ENCODE measurements around the gene PYY.

DNA sequence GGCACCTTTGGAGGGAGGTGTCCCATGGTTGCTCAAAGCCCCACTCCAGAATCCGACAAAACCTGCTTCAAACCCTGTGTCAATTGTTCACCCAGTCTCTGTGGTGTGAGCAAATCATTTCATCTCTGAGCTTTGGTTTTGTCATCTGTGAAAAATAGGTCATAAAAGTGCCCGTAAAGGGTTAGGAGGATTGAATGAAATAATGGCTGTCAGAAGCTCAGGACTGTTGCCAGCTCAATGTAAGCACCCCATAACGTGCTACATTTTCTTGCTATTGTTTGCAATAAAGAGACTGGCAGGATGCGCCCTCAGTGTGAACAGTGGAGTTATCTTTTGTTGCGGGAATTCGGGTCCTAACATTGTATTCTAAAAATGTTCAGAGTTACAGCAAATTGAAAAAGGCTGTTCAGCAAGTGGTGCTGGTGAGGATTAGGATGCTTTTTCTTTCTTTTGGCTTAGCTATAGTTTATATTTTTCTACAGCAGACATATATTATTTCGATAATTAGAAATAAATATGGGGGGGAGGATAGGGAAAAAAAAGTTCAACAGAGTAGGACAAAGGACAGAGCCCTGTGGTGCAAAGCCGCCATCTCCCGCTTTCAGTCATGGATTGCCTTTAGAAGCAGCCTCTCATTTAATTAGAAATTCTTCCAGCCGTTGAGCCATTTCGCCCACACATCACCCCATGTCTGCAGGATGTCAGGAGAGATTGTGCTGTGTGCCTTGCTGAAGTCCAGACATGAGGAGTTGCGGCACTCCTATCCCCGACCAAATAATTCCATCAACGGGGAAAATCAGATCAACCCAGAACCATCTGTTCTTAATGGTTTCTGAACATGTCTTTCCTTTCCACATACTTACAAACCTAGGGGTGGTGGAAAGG lies 20.9 kb upstream of the PYY start:
- TF ChIP-seq, protein P1, sequence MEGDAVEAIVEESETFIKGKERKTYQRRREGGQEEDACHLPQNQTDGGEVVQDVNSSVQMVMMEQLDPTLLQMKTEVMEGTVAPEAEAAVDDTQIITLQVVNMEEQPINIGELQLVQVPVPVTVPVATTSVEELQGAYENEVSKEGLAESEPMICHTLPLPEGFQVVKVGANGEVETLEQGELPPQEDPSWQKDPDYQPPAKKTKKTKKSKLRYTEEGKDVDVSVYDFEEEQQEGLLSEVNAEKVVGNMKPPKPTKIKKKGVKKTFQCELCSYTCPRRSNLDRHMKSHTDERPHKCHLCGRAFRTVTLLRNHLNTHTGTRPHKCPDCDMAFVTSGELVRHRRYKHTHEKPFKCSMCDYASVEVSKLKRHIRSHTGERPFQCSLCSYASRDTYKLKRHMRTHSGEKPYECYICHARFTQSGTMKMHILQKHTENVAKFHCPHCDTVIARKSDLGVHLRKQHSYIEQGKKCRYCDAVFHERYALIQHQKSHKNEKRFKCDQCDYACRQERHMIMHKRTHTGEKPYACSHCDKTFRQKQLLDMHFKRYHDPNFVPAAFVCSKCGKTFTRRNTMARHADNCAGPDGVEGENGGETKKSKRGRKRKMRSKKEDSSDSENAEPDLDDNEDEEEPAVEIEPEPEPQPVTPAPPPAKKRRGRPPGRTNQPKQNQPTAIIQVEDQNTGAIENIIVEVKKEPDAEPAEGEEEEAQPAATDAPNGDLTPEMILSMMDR (IDR thresholded peaks at IDR 0.05): no peak
- no peak for TF ChIP-seq POLR2AphosphoS5 (IDR thresholded peaks at IDR 0.05; ENCODE audit: insufficient read depth in 1 of 2, low read depth in 1 of 2)
